Measurements from ENCODE around the gene INVS. TPM values are rescaled to one million over a fixed set of nuclear protein-coding genes. Genes with fewer than 3 reads are reported as not detected.
"Not testable (repeated sequence)": the region's sequence is repeated elsewhere in the genome, so short reads cannot be mapped to it uniquely, and the experiment has no call there.

The INVS gene
- total RNA-seq, 1 donor from 2014 or later = 18.8 TPM

- H3K9me3 Mint-ChIP-seq = no peaks in the 10 kb centered on the region
- no peak overlapping the region for H3K27ac Mint-ChIP-seq
- no peak overlapping the region for H3K4me3 Mint-ChIP-seq (ENCODE audit: low read depth)
- DNase-seq (ENCODE audit: low spot score) = no peak
- H3K27me3 Mint-ChIP-seq (ENCODE audit: low read depth) = no peaks in the 10 kb centered on the region
- peaks cover 17% of the 10 kb centered on the region for H3K36me3 Mint-ChIP-seq (ENCODE audit: low read depth)
- peaks cover 7% of the 10 kb centered on the region for H3K4me1 Mint-ChIP-seq (ENCODE audit: low read depth)
- intact Hi-C loops (cut with micrococcal nuclease) = no loop called here
Observed at GRCh38 chr9:100108559-100108958, 9.5 kb downstream of the INVS start.

- no peak for DNase-seq (ENCODE audit: low spot score)
- H3K4me3 Mint-ChIP-seq (ENCODE audit: low read depth) = no peak overlapping the region
- peaks cover 21% of the 10 kb centered on the region for H3K36me3 Mint-ChIP-seq (ENCODE audit: low read depth)
- intact Hi-C loops (cut with micrococcal nuclease) = no loop called here
- no peak overlapping the region for H3K27ac Mint-ChIP-seq
- no peaks in the 10 kb centered on the region for H3K27me3 Mint-ChIP-seq (ENCODE audit: low read depth)
- peaks cover 6% of the 10 kb centered on the region for H3K4me1 Mint-ChIP-seq (ENCODE audit: low read depth)
- H3K9me3 Mint-ChIP-seq = no peaks in the 10 kb centered on the region
Observed at GRCh38 chr9:100111235-100111634, 12.2 kb downstream of the INVS start.

- no peaks in the 10 kb centered on the region for H3K27me3 Mint-ChIP-seq (ENCODE audit: low read depth)
- intact Hi-C loops (cut with micrococcal nuclease) = no loop called here
Observed at GRCh38 chr9:100112677-100113336, 13.8 kb downstream of the INVS start.

GRCh38 chr9:100117316-100117715 is 18.3 kb downstream of the INVS start:
- no peaks in the 10 kb centered on the region for H3K27me3 Mint-ChIP-seq (ENCODE audit: low read depth)
- no peaks in the 10 kb centered on the region for H3K9me3 Mint-ChIP-seq
- peaks cover 13% of the 10 kb centered on the region for H3K4me1 Mint-ChIP-seq (ENCODE audit: low read depth)
- H3K36me3 Mint-ChIP-seq (ENCODE audit: low read depth) = peaks cover 24% of the 10 kb centered on the region
- intact Hi-C loops (cut with micrococcal nuclease) = no loop called here
- no peak overlapping the region for H3K27ac Mint-ChIP-seq
- DNase-seq (ENCODE audit: low spot score) = no peak
- no peak overlapping the region for H3K4me3 Mint-ChIP-seq (ENCODE audit: low read depth)

More at GRCh38 chr9:100112677-100113336, 13.8 kb downstream of the INVS start:
- Mint-ChIP-seq H3K4me3 (ENCODE audit: low read depth) (no peak overlapping the region), H3K9me3 (no peaks in the 10 kb centered on the region), H3K27ac (no peak overlapping the region), H3K36me3 (ENCODE audit: low read depth) (peaks cover 21% of the 10 kb centered on the region), H3K4me1 (ENCODE audit: low read depth) (peaks cover 6% of the 10 kb centered on the region)
- no peak for DNase-seq (ENCODE audit: low spot score)

GRCh38 chr9:100120286-100120685 is 21.2 kb downstream of the INVS start:
- Mint-ChIP-seq H3K4me3 (ENCODE audit: low read depth) (no peak overlapping the region), H3K9me3 (no peaks in the 10 kb centered on the region), H3K4me1 (ENCODE audit: low read depth) (peaks cover 8% of the 10 kb centered on the region), H3K36me3 (ENCODE audit: low read depth) (peaks cover 20% of the 10 kb centered on the region), H3K27ac (no peak overlapping the region), H3K27me3 (ENCODE audit: low read depth) (no peaks in the 10 kb centered on the region)
- intact Hi-C loops (cut with micrococcal nuclease) = no loop called here
- DNase-seq (ENCODE audit: low spot score) = no peak

GRCh38 chr9:100125236-100125635 is 26.2 kb downstream of the INVS start:
- no peak for DNase-seq (ENCODE audit: low spot score)
- Mint-ChIP-seq H3K4me1 (ENCODE audit: low read depth) (peaks cover 5% of the 10 kb centered on the region), H3K36me3 (ENCODE audit: low read depth) (peaks cover 20% of the 10 kb centered on the region), H3K27ac (no peak overlapping the region), H3K9me3 (no peaks in the 10 kb centered on the region), H3K4me3 (ENCODE audit: low read depth) (no peak overlapping the region), H3K27me3 (ENCODE audit: low read depth) (no peaks in the 10 kb centered on the region)
- intact Hi-C loops (cut with micrococcal nuclease) = no loop called here

- no peaks in the 10 kb centered on the region for H3K4me1 Mint-ChIP-seq (ENCODE audit: low read depth)
- H3K27me3 Mint-ChIP-seq (ENCODE audit: low read depth) = no peaks in the 10 kb centered on the region
- no peak overlapping the region for H3K4me3 Mint-ChIP-seq (ENCODE audit: low read depth)
- H3K9me3 Mint-ChIP-seq = no peaks in the 10 kb centered on the region
- no peak overlapping the region for H3K27ac Mint-ChIP-seq
- DNase-seq (ENCODE audit: low spot score) = no peak
- intact Hi-C loops (cut with micrococcal nuclease) = no loop called here
- peaks cover 16% of the 10 kb centered on the region for H3K36me3 Mint-ChIP-seq (ENCODE audit: low read depth)
Observed at GRCh38 chr9:100125910-100126309, 26.9 kb downstream of the INVS start.

GRCh38 chr9:100126423-100126822 is 27.4 kb downstream of the INVS start:
- H3K36me3 Mint-ChIP-seq (ENCODE audit: low read depth) = peaks cover 16% of the 10 kb centered on the region
- H3K4me1 Mint-ChIP-seq (ENCODE audit: low read depth) = no peaks in the 10 kb centered on the region
- DNase-seq (ENCODE audit: low spot score) = no peak

GRCh38 chr9:100129772-100130171 is 30.7 kb downstream of the INVS start:
- Mint-ChIP-seq H3K4me1 (ENCODE audit: low read depth) (peaks cover 5% of the 10 kb centered on the region), H3K36me3 (ENCODE audit: low read depth) (peaks cover 17% of the 10 kb centered on the region), H3K4me3 (ENCODE audit: low read depth) (no peak overlapping the region), H3K27me3 (ENCODE audit: low read depth) (no peaks in the 10 kb centered on the region), H3K9me3 (no peaks in the 10 kb centered on the region), H3K27ac (no peak overlapping the region)
- DNase-seq (ENCODE audit: low spot score) = no peak
- intact Hi-C loops (cut with micrococcal nuclease) = no loop called here

More at GRCh38 chr9:100126423-100126822, 27.4 kb downstream of the INVS start:
- no peaks in the 10 kb centered on the region for H3K27me3 Mint-ChIP-seq (ENCODE audit: low read depth)
- H3K9me3 Mint-ChIP-seq = no peaks in the 10 kb centered on the region
- no peak overlapping the region for H3K4me3 Mint-ChIP-seq (ENCODE audit: low read depth)
- intact Hi-C loops (cut with micrococcal nuclease) = no loop called here
- no peak overlapping the region for H3K27ac Mint-ChIP-seq

- intact Hi-C loops (cut with micrococcal nuclease) = no loop called here
- Mint-ChIP-seq H3K4me1 (ENCODE audit: low read depth) (peaks cover 5% of the 10 kb centered on the region), H3K36me3 (ENCODE audit: low read depth) (peaks cover 11% of the 10 kb centered on the region), H3K9me3 (no peaks in the 10 kb centered on the region), H3K27ac (no peak overlapping the region), H3K27me3 (ENCODE audit: low read depth) (no peaks in the 10 kb centered on the region), H3K4me3 (ENCODE audit: low read depth) (no peak overlapping the region)
- DNase-seq (ENCODE audit: low spot score) = no peak
Observed at GRCh38 chr9:100131216-100131615, 32.2 kb downstream of the INVS start.

- H3K4me3 Mint-ChIP-seq (ENCODE audit: low read depth) = no peak overlapping the region
- intact Hi-C loops (cut with micrococcal nuclease) = no loop called here
- H3K9me3 Mint-ChIP-seq = no peaks in the 10 kb centered on the region
Observed at GRCh38 chr9:100131875-100132430, 32.9 kb downstream of the INVS start.

GRCh38 chr9:100134731-100135130 is 35.7 kb downstream of the INVS start:
- Mint-ChIP-seq H3K27me3 (ENCODE audit: low read depth) (no peaks in the 10 kb centered on the region), H3K4me1 (ENCODE audit: low read depth) (peaks cover 5% of the 10 kb centered on the region), H3K27ac (no peak overlapping the region), H3K4me3 (ENCODE audit: low read depth) (no peak overlapping the region), H3K36me3 (ENCODE audit: low read depth) (peaks cover 4% of the 10 kb centered on the region), H3K9me3 (no peaks in the 10 kb centered on the region)
- no peak for DNase-seq (ENCODE audit: low spot score)
- intact Hi-C loops (cut with micrococcal nuclease) = no loop called here

More at GRCh38 chr9:100131875-100132430, 32.9 kb downstream of the INVS start:
- DNase-seq (ENCODE audit: low spot score) = no peak
- Mint-ChIP-seq H3K27ac (no peak overlapping the region), H3K4me1 (ENCODE audit: low read depth) (peaks cover 5% of the 10 kb centered on the region), H3K27me3 (ENCODE audit: low read depth) (no peaks in the 10 kb centered on the region), H3K36me3 (ENCODE audit: low read depth) (peaks cover 8% of the 10 kb centered on the region)

- intact Hi-C loops (cut with micrococcal nuclease); H3K27me3 Mint-ChIP-seq (ENCODE audit: low read depth); H3K4me3 Mint-ChIP-seq (ENCODE audit: low read depth); H3K4me1 Mint-ChIP-seq (ENCODE audit: low read depth); H3K27ac Mint-ChIP-seq; DNase-seq (ENCODE audit: low spot score); H3K9me3 Mint-ChIP-seq; H3K36me3 Mint-ChIP-seq (ENCODE audit: low read depth): not testable (repeated sequence)
Observed at GRCh38 chr9:100136799-100137198, 37.8 kb downstream of the INVS start.

Data from activated T-helper 2 cell treated with anti-CD3 and anti-CD28 coated beads, Interferon-gamma antibody, Interleukin-2, Interleukin-4, amounts not matched to agents 10 μg/mL and 5 μg/mL and 100 μg/mL, durations not matched to agents 14 hours and 24 hours and 36 hours (primary cell).